ENCODE measurements around the gene SLC4A8.

SLC4A8 gene

DNA sequence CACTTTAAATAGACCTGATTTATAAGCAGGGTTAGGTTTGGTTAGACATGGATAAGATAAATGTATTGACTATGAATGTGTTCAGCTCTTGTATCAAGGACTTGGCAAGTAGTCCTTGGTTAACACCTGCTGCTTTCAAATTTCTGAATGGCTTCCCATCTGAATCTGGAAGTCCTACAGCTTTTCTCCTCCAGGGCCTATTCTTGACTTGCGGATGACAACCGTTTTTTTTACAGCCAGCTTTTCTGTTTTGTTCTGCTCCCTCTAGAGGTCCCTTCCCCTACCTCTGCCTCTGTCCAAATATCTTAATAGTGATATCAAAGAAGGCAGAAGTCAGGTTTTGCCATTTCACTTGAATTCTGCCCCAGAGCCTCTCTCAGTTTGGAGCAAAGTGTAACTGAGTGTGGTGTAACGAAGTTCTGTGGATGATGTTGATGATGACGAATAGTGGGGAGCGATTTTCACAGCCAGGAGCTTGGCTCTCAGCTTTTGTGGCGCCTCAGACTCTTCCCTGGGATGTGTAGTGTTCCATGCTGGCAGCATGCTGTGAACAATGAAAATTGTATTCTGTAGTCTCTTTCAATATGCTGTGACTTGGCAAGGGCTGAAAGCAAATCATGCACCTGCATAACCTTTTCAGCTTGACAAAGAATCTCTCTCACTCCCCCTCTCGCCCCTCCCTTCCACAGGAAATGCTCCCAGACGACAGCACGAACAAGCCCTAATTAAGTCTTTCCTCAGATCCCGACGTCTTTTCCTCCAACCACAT lies 5.0 kb upstream of the SLC4A8 start:
- H3K36me3 ChIP-seq (ENCODE audit: insufficient read depth, low read length): no peaks in the 10 kb centered on the region
- no peak overlapping the region for H2AFZ ChIP-seq (ENCODE audit: low read depth, low read length)
- H3K27ac ChIP-seq (ENCODE audit: low read length): no peak overlapping the region; the same call in 1 of the 2 replicates
- TF ChIP-seq, protein P1, sequence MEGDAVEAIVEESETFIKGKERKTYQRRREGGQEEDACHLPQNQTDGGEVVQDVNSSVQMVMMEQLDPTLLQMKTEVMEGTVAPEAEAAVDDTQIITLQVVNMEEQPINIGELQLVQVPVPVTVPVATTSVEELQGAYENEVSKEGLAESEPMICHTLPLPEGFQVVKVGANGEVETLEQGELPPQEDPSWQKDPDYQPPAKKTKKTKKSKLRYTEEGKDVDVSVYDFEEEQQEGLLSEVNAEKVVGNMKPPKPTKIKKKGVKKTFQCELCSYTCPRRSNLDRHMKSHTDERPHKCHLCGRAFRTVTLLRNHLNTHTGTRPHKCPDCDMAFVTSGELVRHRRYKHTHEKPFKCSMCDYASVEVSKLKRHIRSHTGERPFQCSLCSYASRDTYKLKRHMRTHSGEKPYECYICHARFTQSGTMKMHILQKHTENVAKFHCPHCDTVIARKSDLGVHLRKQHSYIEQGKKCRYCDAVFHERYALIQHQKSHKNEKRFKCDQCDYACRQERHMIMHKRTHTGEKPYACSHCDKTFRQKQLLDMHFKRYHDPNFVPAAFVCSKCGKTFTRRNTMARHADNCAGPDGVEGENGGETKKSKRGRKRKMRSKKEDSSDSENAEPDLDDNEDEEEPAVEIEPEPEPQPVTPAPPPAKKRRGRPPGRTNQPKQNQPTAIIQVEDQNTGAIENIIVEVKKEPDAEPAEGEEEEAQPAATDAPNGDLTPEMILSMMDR (IDR thresholded peaks at IDR 0.05; ENCODE audit: borderline replicate concordance, extremely low read depth, low read length, poor library complexity, severe bottlenecking): peak; percentile 15
- no peak for TF ChIP-seq EZH2 (IDR thresholded peaks at IDR 0.05; ENCODE audit: borderline replicate concordance, low read depth, low read length, severe bottlenecking)
- H4K20me1 ChIP-seq (ENCODE audit: insufficient read depth, low read length): no peaks in the 10 kb centered on the region
- no peaks in the 10 kb centered on the region for H3K79me2 ChIP-seq (ENCODE audit: insufficient read depth, low read length)
- H3K4me3 ChIP-seq (ENCODE audit: low read depth in 1 of 2, low read length in 2 of 2): no peak overlapping the region
- H3K27me3 ChIP-seq (ENCODE audit: insufficient read depth, low read length, poor library complexity): no peaks in the 10 kb centered on the region
- peaks cover 22% of the 10 kb centered on the region for H3K4me1 ChIP-seq (ENCODE audit: insufficient read depth, low read length)
- no peak overlapping the region for H3K4me2 ChIP-seq (ENCODE audit: insufficient read depth, low read length)
- H3K9ac ChIP-seq (ENCODE audit: low read depth, low read length): no peak overlapping the region
- ATAC-seq (ENCODE audit: insufficient read depth, low read depth) (no peak), DNase-seq (peak; percentile 29)
- H3K9me3 ChIP-seq (ENCODE audit: insufficient read depth, low read length, severe bottlenecking): no peaks in the 10 kb centered on the region

- DNase-seq: peak; percentile 72
- no peaks in the 10 kb centered on the region for H3K27me3 ChIP-seq (ENCODE audit: insufficient read depth, low read length, poor library complexity)
Observed at GRCh38 chr12:51421266-51421884, 3.3 kb upstream of the SLC4A8 start.

GRCh38 chr12:51424094-51424661 lies 453 bp upstream of the SLC4A8 start:
- TF ChIP-seq, protein P1 (IDR thresholded peaks at IDR 0.05; ENCODE audit: borderline replicate concordance, extremely low read depth, low read length, poor library complexity, severe bottlenecking): no peak
- no peak for TF ChIP-seq EZH2 (IDR thresholded peaks at IDR 0.05; ENCODE audit: borderline replicate concordance, low read depth, low read length, severe bottlenecking)
- no peaks in the 10 kb centered on the region for H3K79me2 ChIP-seq (ENCODE audit: insufficient read depth, low read length)
- peaks cover 29% of the 10 kb centered on the region for H3K4me1 ChIP-seq (ENCODE audit: insufficient read depth, low read length)
- peak overlapping the region; percentile 16 to 62; a peak in 3 of 4 replicates for H3K4me3 ChIP-seq (ENCODE audit: low read depth in 1 of 2, low read length in 2 of 2)
- H2AFZ ChIP-seq (ENCODE audit: low read depth, low read length): peak overlapping the region; percentile 63; the same call in 1 of the 2 replicates
- H4K20me1 ChIP-seq (ENCODE audit: insufficient read depth, low read length): no peaks in the 10 kb centered on the region
- H3K9ac ChIP-seq (ENCODE audit: low read depth, low read length): peak overlapping the region; percentile 51; the same call in 1 of the 2 replicates
- no peaks in the 10 kb centered on the region for H3K27me3 ChIP-seq (ENCODE audit: insufficient read depth, low read length, poor library complexity)
- DNase-seq (no peak), ATAC-seq (ENCODE audit: insufficient read depth, low read depth) (no peak)
- peak overlapping the region; percentile 70 for H3K4me2 ChIP-seq (ENCODE audit: insufficient read depth, low read length)
- peak overlapping the region; percentile 41 for H3K27ac ChIP-seq (ENCODE audit: low read length)
- no peaks in the 10 kb centered on the region for H3K36me3 ChIP-seq (ENCODE audit: insufficient read depth, low read length)
- H3K9me3 ChIP-seq (ENCODE audit: insufficient read depth, low read length, severe bottlenecking): no peaks in the 10 kb centered on the region

More at GRCh38 chr12:51421266-51421884, 3.3 kb upstream of the SLC4A8 start:
- Histone ChIP-seq H3K79me2 (ENCODE audit: insufficient read depth, low read length) (no peaks in the 10 kb centered on the region), H3K4me1 (ENCODE audit: insufficient read depth, low read length) (peaks cover 34% of the 10 kb centered on the region), H3K36me3 (ENCODE audit: insufficient read depth, low read length) (no peaks in the 10 kb centered on the region), H3K4me3 (ENCODE audit: low read depth in 1 of 2, low read length in 2 of 2) (no peak overlapping the region), H3K27ac (ENCODE audit: low read length) (no peak overlapping the region), H3K4me2 (ENCODE audit: insufficient read depth, low read length) (no peak overlapping the region), H3K9ac (ENCODE audit: low read depth, low read length) (no peak overlapping the region), H2AFZ (ENCODE audit: low read depth, low read length) (no peak overlapping the region), H3K9me3 (ENCODE audit: insufficient read depth, low read length, severe bottlenecking) (no peaks in the 10 kb centered on the region), H4K20me1 (ENCODE audit: insufficient read depth, low read length) (no peaks in the 10 kb centered on the region)
- TF ChIP-seq, protein P1 (IDR thresholded peaks at IDR 0.05; ENCODE audit: borderline replicate concordance, extremely low read depth, low read length, poor library complexity, severe bottlenecking): peak; percentile 88
- TF ChIP-seq EZH2 (IDR thresholded peaks at IDR 0.05; ENCODE audit: borderline replicate concordance, low read depth, low read length, severe bottlenecking): no peak
- peak; percentile 68 for ATAC-seq (ENCODE audit: insufficient read depth, low read depth)

All from DND-41 (cell line).